ENCODE results near the gene RPL11. TPM values are rescaled to one million over a fixed set of nuclear protein-coding genes. Genes with fewer than 3 reads are reported as not detected.
"Not testable (repeated sequence)": the region's sequence is repeated elsewhere in the genome, so short reads cannot be mapped to it uniquely, and the experiment has no call there.

RPL11 gene
- total RNA-seq, 2 experiments from 2014 or later = 1,096 to 1,128 TPM

DNA sequence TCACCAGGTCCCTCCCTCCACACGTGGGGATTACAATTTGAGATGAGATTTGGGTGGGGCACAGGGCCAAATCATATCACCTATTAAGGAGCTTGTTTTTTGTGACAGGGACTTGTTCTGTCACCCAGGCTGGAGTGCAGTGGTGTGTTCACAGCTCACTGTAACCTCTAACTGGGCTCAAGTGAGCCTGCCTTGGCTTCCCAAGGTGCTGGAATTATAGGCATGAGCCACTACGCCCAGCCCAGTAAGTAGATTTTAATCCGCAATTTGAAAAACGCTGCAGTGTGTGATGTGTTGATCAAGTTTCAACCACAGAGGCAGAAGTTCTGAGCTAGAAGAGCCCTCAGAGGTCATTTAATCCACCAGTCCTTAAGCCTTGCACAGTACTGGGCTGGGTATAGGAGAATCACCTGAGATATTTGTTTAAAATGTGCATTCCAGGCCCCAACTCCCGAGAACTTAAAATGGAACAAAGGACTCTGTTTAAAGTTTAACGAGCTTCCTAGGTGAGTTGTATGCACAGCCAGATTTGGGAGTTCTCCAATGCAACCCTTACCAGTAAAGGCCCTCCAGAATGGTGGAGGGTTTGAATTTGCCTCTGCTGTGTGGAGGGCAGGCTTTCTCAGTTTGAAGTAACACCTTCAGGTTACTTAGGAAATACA lies 13.4 kb downstream of the RPL11 start:
- Mint-ChIP-seq H3K4me3 (no peak overlapping the region), H3K9me3 (ENCODE audit: insufficient read depth) (no peaks in the 10 kb centered on the region), H3K36me3 (ENCODE audit: low read depth) (peaks cover 27% of the 10 kb centered on the region), H3K27ac (no peak overlapping the region), H3K27me3 (ENCODE audit: low read depth) (no peaks in the 10 kb centered on the region), H3K4me1 (ENCODE audit: low read depth) (no peaks in the 10 kb centered on the region)
- ChIA-PET CTCF (interaction anchor here (1.0 to 1.3 kb wide), 2 partner anchors 13 to 212 kb away, joined by 3 to 4 read pairs; partner anchors contain the start of gene RPL11), POLR2A (interaction anchor here (1.8 kb wide), 1 partner anchor 13 kb away, joined by 5 read pairs; the partner anchor contains the start of gene RPL11)
- ATAC-seq (no peak), DNase-seq (no peak)

- no peak for DNase-seq
- no peak overlapping the region for H3K4me3 Mint-ChIP-seq
- no peaks in the 10 kb centered on the region for H3K9me3 Mint-ChIP-seq (ENCODE audit: insufficient read depth)
- no peak for ATAC-seq
- no peaks in the 10 kb centered on the region for H3K4me1 Mint-ChIP-seq (ENCODE audit: low read depth)
- H3K27ac Mint-ChIP-seq = no peak overlapping the region
- ChIA-PET POLR2A (no interaction called here), CTCF (no interaction called here)
- H3K27me3 Mint-ChIP-seq (ENCODE audit: low read depth) = no peaks in the 10 kb centered on the region
- H3K36me3 Mint-ChIP-seq (ENCODE audit: low read depth) = peaks cover 7% of the 10 kb centered on the region
These were observed 17.6 kb downstream of the RPL11 start for GRCh38 chr1:23709229-23709628.

DNA sequence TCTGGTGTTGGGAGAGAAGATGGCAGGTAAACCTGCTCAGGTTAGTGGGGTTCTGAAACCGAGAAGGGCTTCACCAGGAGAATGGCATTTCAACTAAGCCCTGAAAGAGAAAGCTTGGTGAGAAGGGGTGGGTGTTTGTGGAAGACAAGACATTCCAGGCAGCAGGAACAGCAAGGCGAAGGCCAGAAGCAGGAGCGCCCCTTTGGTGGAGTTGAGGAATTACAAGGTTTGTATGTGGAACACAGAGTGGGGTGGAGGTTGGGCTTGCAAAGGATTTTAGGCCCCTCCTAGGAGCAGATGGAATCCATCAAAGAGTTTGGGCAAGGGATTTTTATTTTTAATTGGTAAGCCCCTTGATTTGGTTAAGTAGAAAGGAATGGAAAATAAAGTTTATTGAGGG lies 26.9 kb downstream of the RPL11 start:
- no peak for DNase-seq
- peaks cover 3% of the 10 kb centered on the region for H3K4me1 Mint-ChIP-seq (ENCODE audit: low read depth)
- no peak overlapping the region for H3K4me3 Mint-ChIP-seq
- H3K27ac Mint-ChIP-seq = no peak overlapping the region
- POLR2A ChIA-PET = interaction anchor here (0.7 kb wide), 1 partner anchor 41 kb away, joined by 3 read pairs; no protein-coding TSS in a partner anchor
- H3K9me3 Mint-ChIP-seq (ENCODE audit: insufficient read depth) = no peaks in the 10 kb centered on the region
- peaks cover 7% of the 10 kb centered on the region for H3K36me3 Mint-ChIP-seq (ENCODE audit: low read depth)
- H3K27me3 Mint-ChIP-seq (ENCODE audit: low read depth) = no peaks in the 10 kb centered on the region
- ATAC-seq = no peak
- CTCF ChIA-PET = interaction anchor here (1.8 kb wide), 1 partner anchor 54 kb away, joined by 6 read pairs; no protein-coding TSS in a partner anchor

GRCh38 chr1:23719162-23719820 lies 27.7 kb downstream of the RPL11 start:
- no peaks in the 10 kb centered on the region for H3K27me3 Mint-ChIP-seq (ENCODE audit: low read depth)
- H3K4me3 Mint-ChIP-seq = no peak overlapping the region
- POLR2A ChIA-PET = no interaction called here

GRCh38 chr1:23720256-23720995 lies 28.8 kb downstream of the RPL11 start:
- H3K4me3 Mint-ChIP-seq = no peak overlapping the region
- ATAC-seq = no peak
- no peak for DNase-seq
- H3K36me3 Mint-ChIP-seq (ENCODE audit: low read depth) = peaks cover 7% of the 10 kb centered on the region
- H3K27me3 Mint-ChIP-seq (ENCODE audit: low read depth) = no peaks in the 10 kb centered on the region
- no peak overlapping the region for H3K27ac Mint-ChIP-seq
- H3K4me1 Mint-ChIP-seq (ENCODE audit: low read depth) = peaks cover 3% of the 10 kb centered on the region
- H3K9me3 Mint-ChIP-seq (ENCODE audit: insufficient read depth) = no peaks in the 10 kb centered on the region
- ChIA-PET CTCF (no interaction called here), POLR2A (no interaction called here)

More at GRCh38 chr1:23719162-23719820, 27.7 kb downstream of the RPL11 start:
- DNase-seq (no peak), ATAC-seq (no peak)
- Mint-ChIP-seq H3K36me3 (ENCODE audit: low read depth) (peaks cover 7% of the 10 kb centered on the region), H3K4me1 (ENCODE audit: low read depth) (peaks cover 3% of the 10 kb centered on the region), H3K9me3 (ENCODE audit: insufficient read depth) (no peaks in the 10 kb centered on the region), H3K27ac (no peak overlapping the region)
- CTCF ChIA-PET = no interaction called here

DNA sequence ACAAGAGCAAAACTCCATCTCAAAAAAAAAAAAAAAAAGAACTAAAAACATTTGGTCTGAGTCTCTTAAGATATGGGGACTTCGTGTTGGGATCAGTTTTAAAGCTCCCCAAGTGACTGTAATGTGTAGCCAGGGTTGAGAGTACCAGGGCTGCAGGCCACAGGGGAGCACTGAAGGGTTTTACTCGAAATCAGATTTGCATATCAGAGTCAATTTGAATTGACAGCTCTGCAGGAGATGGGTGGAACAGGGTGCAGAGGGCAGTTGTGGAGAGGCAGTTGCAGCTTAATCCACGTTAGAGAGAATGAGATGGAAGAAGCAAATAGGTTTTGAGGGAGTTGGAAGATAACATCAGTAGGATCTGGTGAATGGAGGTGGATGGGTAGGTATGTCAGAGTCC lies 31.0 kb downstream of the RPL11 start:
- Mint-ChIP-seq H3K4me3 (no peak overlapping the region), H3K4me1 (ENCODE audit: low read depth) (peaks cover 3% of the 10 kb centered on the region), H3K27me3 (ENCODE audit: low read depth) (no peaks in the 10 kb centered on the region), H3K9me3 (ENCODE audit: insufficient read depth) (no peaks in the 10 kb centered on the region), H3K27ac (no peak overlapping the region), H3K36me3 (ENCODE audit: low read depth) (peaks cover 7% of the 10 kb centered on the region)
- POLR2A ChIA-PET = no interaction called here
- no peak for DNase-seq
- ATAC-seq = no peak
- CTCF ChIA-PET = interaction anchor here (1.5 kb wide), 1 partner anchor 31 kb away, joined by 4 read pairs; the partner anchor contains the start of gene RPL11

DNA sequence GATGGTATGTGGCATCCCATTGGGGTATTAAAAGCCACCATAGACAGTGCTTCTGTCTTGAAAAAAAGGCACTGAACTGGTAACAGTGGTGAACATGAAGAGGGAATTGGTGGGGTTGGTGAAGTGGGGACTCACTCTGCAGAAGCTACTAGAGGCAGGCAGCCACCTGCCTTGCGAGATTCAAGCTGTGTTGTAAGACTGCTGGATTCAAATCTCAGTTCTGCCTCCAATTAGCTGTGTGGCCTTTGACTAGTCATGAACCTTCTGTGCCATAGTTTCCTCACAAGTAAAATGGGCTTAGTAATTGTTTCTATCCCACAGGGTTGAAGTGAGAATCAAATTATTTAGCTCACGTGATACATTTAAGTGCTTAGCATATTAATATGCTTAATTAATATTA lies 35.1 kb downstream of the RPL11 start:
- DNase-seq = no peak
- H3K27me3 Mint-ChIP-seq (ENCODE audit: low read depth) = no peaks in the 10 kb centered on the region
- H3K4me3 Mint-ChIP-seq = no peak overlapping the region
- POLR2A ChIA-PET = no interaction called here
- H3K9me3 Mint-ChIP-seq (ENCODE audit: insufficient read depth) = no peaks in the 10 kb centered on the region
- no peak for ATAC-seq
- H3K36me3 Mint-ChIP-seq (ENCODE audit: low read depth) = no peaks in the 10 kb centered on the region
- CTCF ChIA-PET = no interaction called here
- no peak overlapping the region for H3K27ac Mint-ChIP-seq
- no peaks in the 10 kb centered on the region for H3K4me1 Mint-ChIP-seq (ENCODE audit: low read depth)

GRCh38 chr1:23727362-23727811 lies 35.8 kb downstream of the RPL11 start:
- no peak overlapping the region for H3K27ac Mint-ChIP-seq
- no peaks in the 10 kb centered on the region for H3K4me1 Mint-ChIP-seq (ENCODE audit: low read depth)
- no peaks in the 10 kb centered on the region for H3K9me3 Mint-ChIP-seq (ENCODE audit: insufficient read depth)
- ChIA-PET POLR2A (no interaction called here), CTCF (interaction anchor here (0.7 kb wide), 1 partner anchor 17 kb away, joined by 3 read pairs; no protein-coding TSS in a partner anchor)
- ATAC-seq (no peak), DNase-seq (no peak)
- H3K36me3 Mint-ChIP-seq (ENCODE audit: low read depth) = no peaks in the 10 kb centered on the region
- H3K4me3 Mint-ChIP-seq = no peak overlapping the region
- no peaks in the 10 kb centered on the region for H3K27me3 Mint-ChIP-seq (ENCODE audit: low read depth)

DNA sequence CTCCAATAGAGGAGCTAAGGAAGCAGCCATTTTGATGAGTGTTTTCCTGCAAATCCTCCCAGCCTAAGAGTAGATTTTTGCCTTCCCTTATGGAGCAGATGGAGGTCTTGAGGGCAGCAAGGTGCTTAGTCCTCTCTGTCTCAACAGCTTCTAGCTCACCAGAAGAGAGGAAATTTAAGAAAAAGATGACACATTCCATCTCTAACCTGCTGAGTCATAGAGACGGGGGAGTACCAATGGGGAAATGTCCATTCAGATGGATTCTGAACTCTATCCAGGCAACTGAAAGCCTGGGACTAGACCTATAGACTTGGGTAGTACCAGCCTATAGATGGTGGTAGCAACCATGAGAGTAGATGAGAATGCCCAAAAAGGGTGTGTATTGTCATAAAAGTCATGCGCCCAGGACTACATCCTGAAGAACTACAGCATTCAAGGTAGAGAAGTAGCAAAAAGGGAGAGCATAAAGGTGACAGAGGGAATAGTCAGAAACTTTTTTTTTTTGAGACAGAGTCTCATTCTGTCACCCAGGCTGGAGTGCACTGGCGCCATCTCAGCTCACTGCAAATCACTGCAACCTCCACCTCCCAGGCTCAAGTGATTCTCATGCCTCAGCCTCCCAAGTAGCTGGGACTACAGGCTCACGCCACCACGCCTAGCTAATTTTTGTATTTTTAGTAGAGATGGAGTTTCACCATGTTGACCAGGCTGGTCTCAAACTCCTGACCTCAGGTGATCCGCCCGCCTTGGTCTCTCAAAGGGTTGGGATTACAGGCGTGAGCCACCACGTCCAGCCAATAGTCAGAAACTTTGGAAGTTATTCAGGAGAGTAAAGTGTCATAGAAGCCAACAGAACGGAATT lies 41.0 kb downstream of the RPL11 start:
- Mint-ChIP-seq H3K4me1 (ENCODE audit: low read depth) (peaks cover 7% of the 10 kb centered on the region), H3K27me3 (ENCODE audit: low read depth) (no peaks in the 10 kb centered on the region), H3K36me3 (ENCODE audit: low read depth) (no peaks in the 10 kb centered on the region), H3K4me3 (no peak overlapping the region), H3K9me3 (ENCODE audit: insufficient read depth) (no peaks in the 10 kb centered on the region), H3K27ac (no peak overlapping the region)
- ATAC-seq (no peak), DNase-seq (no peak)
- ChIA-PET POLR2A (no interaction called here), CTCF (interaction anchor here (1.3 kb wide), 1 partner anchor 41 kb away, joined by 3 read pairs; the partner anchor contains the start of gene RPL11)

- CTCF ChIA-PET; H3K36me3 Mint-ChIP-seq (ENCODE audit: low read depth); H3K27ac Mint-ChIP-seq; H3K4me1 Mint-ChIP-seq (ENCODE audit: low read depth); H3K9me3 Mint-ChIP-seq (ENCODE audit: insufficient read depth); DNase-seq; H3K4me3 Mint-ChIP-seq; ATAC-seq; H3K27me3 Mint-ChIP-seq (ENCODE audit: low read depth): not testable (repeated sequence)
- POLR2A ChIA-PET = interaction anchor here (2.0 kb wide), 1 partner anchor 11 kb away, joined by 9 read pairs; the partner anchor contains the start of gene ELOA
These were observed 41.7 kb downstream of the RPL11 start for GRCh38 chr1:23733281-23733680.

GRCh38 chr1:23736437-23737134 lies 45.0 kb downstream of the RPL11 start:
- peaks cover 7% of the 10 kb centered on the region for H3K4me1 Mint-ChIP-seq (ENCODE audit: low read depth)

More at GRCh38 chr1:23736437-23737134, 45.0 kb downstream of the RPL11 start:
- DNase-seq = no peak
- no peak for ATAC-seq
- no peaks in the 10 kb centered on the region for H3K9me3 Mint-ChIP-seq (ENCODE audit: insufficient read depth)
- no peak overlapping the region for H3K4me3 Mint-ChIP-seq
- POLR2A ChIA-PET = interaction anchor here (1.2 to 1.3 kb wide), 2 partner anchors 36 to 45 kb away, joined by 3 to 5 read pairs; partner anchors contain the start of gene RPL11
- H3K36me3 Mint-ChIP-seq (ENCODE audit: low read depth) = no peaks in the 10 kb centered on the region
- H3K27me3 Mint-ChIP-seq (ENCODE audit: low read depth) = no peaks in the 10 kb centered on the region
- no peak overlapping the region for H3K27ac Mint-ChIP-seq
- CTCF ChIA-PET = interaction anchor here (1.0 kb wide), 1 partner anchor 192 kb away, joined by 3 read pairs; no protein-coding TSS in a partner anchor

All from activated CD8-positive, alpha-beta T cell treated with anti-CD3 and anti-CD28 coated beads, Interleukin-2, amount 10 ng/mL, durations not matched to agents 7 days and 5 days (primary cell).